NAMALWA (cell line): Measurements from ENCODE around the gene UBE2K.
"Not testable (repeated sequence)": the region's sequence is repeated elsewhere in the genome, so short reads cannot be mapped to it uniquely, and the experiment has no call there.

Source experiments
- DNase-seq: peaks from one replicate; pipeline ENCODE4 v3.0.0-alpha.2; 2015; ENCODE audit warnings: low spot score

The UBE2K gene

GRCh38 chr4:39689970-39690369 lies 8.0 kb upstream of the UBE2K start:
- DNase-seq, result no peak

- DNase-seq, result no peak
Observed at GRCh38 chr4:39698424-39699009, 581 bp downstream of the UBE2K start.

- DNase-seq, result peak; percentile 49
Observed at GRCh38 chr4:39699687-39700409, 1.9 kb downstream of the UBE2K start.

GRCh38 chr4:39700554-39700953 lies 2.6 kb downstream of the UBE2K start:
- DNase-seq, result no peak

GRCh38 chr4:39702716-39703115 lies 4.8 kb downstream of the UBE2K start:
- DNase-seq, result no peak

GRCh38 chr4:39704789-39705188 lies 6.9 kb downstream of the UBE2K start:
- not testable (repeated sequence) for DNase-seq

- no peak for DNase-seq
Observed at GRCh38 chr4:39706334-39706733, 8.4 kb downstream of the UBE2K start.

GRCh38 chr4:39706741-39707511 lies 9.0 kb downstream of the UBE2K start:
- no peak for DNase-seq

GRCh38 chr4:39710098-39710896 lies 12.4 kb downstream of the UBE2K start:
- no peak for DNase-seq

- DNase-seq, result no peak
Observed at GRCh38 chr4:39712819-39713607, 15.1 kb downstream of the UBE2K start.

GRCh38 chr4:39713691-39714090 lies 15.8 kb downstream of the UBE2K start:
- peak; percentile 35 for DNase-seq

- no peak for DNase-seq
Observed at GRCh38 chr4:39714166-39714565, 16.2 kb downstream of the UBE2K start.

- no peak for DNase-seq
Observed at GRCh38 chr4:39715788-39716187, 17.9 kb downstream of the UBE2K start.

GRCh38 chr4:39716356-39716755 lies 18.4 kb downstream of the UBE2K start:
- DNase-seq, result no peak

GRCh38 chr4:39717743-39718142 lies 19.8 kb downstream of the UBE2K start:
- DNase-seq, result not testable (repeated sequence)

- no peak for DNase-seq
Observed at GRCh38 chr4:39718366-39719323, 20.7 kb downstream of the UBE2K start.

- DNase-seq, result no peak
Observed at GRCh38 chr4:39719804-39720580, 22.1 kb downstream of the UBE2K start.

- DNase-seq, result not testable (repeated sequence)
Observed at GRCh38 chr4:39721273-39721672, 23.3 kb downstream of the UBE2K start.

GRCh38 chr4:39721788-39722187 lies 23.9 kb downstream of the UBE2K start:
- DNase-seq, result no peak
